HCT116 (cell line): ENCODE measurements around the gene LBR. TPM values are rescaled to one million over a fixed set of nuclear protein-coding genes. Genes with fewer than 3 reads are reported as not detected.

Experiments used
- ATAC-seq: fragments of 200-7000 bp; cut with Tn5 transposase; 2 replicates; pipeline ENCODE4 v1.9.1; 2020; ENCODE audit warnings: mild to moderate bottlenecking, moderate library complexity
- BruUV-seq: library from RNA; stranded (reverse); fragments of 400-500 nt; replicated peaks from 2 replicates; lab custom pipeline; 2021; lab: Mats Ljungman, UMichigan
- CTCF ChIA-PET: fragments of 300-600 bp; sonication (Branson Sonifier 250); formaldehyde crosslinking; loops from one replicate; lab custom pipeline; 2021; ENCODE audit warnings: antibody characterized with exemption; lab: Charles Lee
- POLR2A ChIA-PET: fragments of 300-600, 350-600 bp; sonication (Branson Sonifier 250); formaldehyde crosslinking; loops from one replicate; lab custom pipeline; 2021; ENCODE audit warnings: antibody characterized with exemption; lab: Charles Lee
- RAD21 ChIA-PET, 2 experiments: fragments of 300-600 bp; sonication (Branson Sonifier 250); formaldehyde crosslinking; loops; one replicate each; lab custom pipeline; 2023; ENCODE audit warnings: low total read pairs in 2 of 2; ENCODE audit not compliant: uncharacterized antibody in 2 of 2, unreplicated experiment in 2 of 2, low non-redundant PET in 1 of 2; lab: Charles Lee
- DNase-seq: peaks from one replicate; pipeline ENCODE4 v3.0.0-alpha.2; 2010; ENCODE audit warnings: low read depth, low spot score
- H2AFZ ChIP-seq: fragments of 200-600 bp; shearing (Covaris generic), sonication (generic); 2 replicates; pipeline ENCODE4 v1.6.1; 2017; ENCODE audit warnings: low read depth, mixed run types, mixed read lengths, antibody characterized with exemption, low read length; ENCODE audit not compliant: poor library complexity, severe bottlenecking
- H3K27ac ChIP-seq: 2 replicates; pipeline ENCODE4 v1.5.1; 2012; ENCODE audit warnings: low read depth, low read length
- H3K27me3 ChIP-seq: fragments of 200-600 bp; sonication (generic); 2 replicates; pipeline ENCODE4 v1.6.1; 2016; ENCODE audit warnings: mixed run types, low read length, mixed read lengths; ENCODE audit not compliant: insufficient read depth
- H3K36me3 ChIP-seq, 2 experiments: fragments of 200-500 bp in 1 of 2; fragments of 200-600 bp in 1 of 2; sonication (Bioruptor generic) in 1 of 2; sonication (generic) in 1 of 2; 2 replicates each; pipeline versions ENCODE4 v1.5.1 to v1.6.1; 2014 to 2016; ENCODE audit warnings: low read length in 2 of 2, inconsistent platforms in 1 of 2, mixed read lengths in 1 of 2, mixed run types in 1 of 2; ENCODE audit not compliant: insufficient read depth in 2 of 2, control insufficient read depth in 1 of 2
- H3K4me1 ChIP-seq, 2 experiments: fragments of 200-600 bp in 1 of 2; sonication (generic) in 1 of 2; 2 replicates each; pipeline versions ENCODE4 v1.5.1 to v1.6.1; 2012 to 2017; ENCODE audit warnings: low read length in 2 of 2, inconsistent platforms in 1 of 2, mild to moderate bottlenecking in 1 of 2, mixed read lengths in 1 of 2, mixed run types in 1 of 2, moderate library complexity in 1 of 2; ENCODE audit not compliant: insufficient read depth in 2 of 2, control insufficient read depth in 1 of 2
- H3K4me2 ChIP-seq: fragments of 200-600 bp; sonication (generic); 2 replicates; pipeline ENCODE4 v1.6.1; 2017; ENCODE audit warnings: mixed run types, low read length, mixed read lengths
- H3K4me3 ChIP-seq, 2 experiments: fragments of 200-600 bp in 1 of 2; sonication (generic) in 1 of 2; replicated peaks in 1 of 2; 2 replicates each; pipeline ENCODE4 v1.5.1; 2011 to 2016; ENCODE audit warnings: low read length in 2 of 2, control low read depth in 1 of 2, low read depth in 1 of 2, mild to moderate bottlenecking in 1 of 2, mixed read lengths in 1 of 2, mixed run types in 1 of 2
- H3K79me2 ChIP-seq: fragments of 200-600 bp; sonication (generic); 2 replicates; pipeline ENCODE4 v1.6.1; 2017; ENCODE audit warnings: mild to moderate bottlenecking, mixed run types, low read length, moderate library complexity, mixed read lengths; ENCODE audit not compliant: insufficient read depth
- H3K9ac ChIP-seq: fragments of 200-600 bp; sonication (generic); 2 replicates; pipeline ENCODE4 v1.6.1; 2016; ENCODE audit warnings: low read length, mixed read lengths
- H3K9me2 ChIP-seq: fragments of 200-600 bp; sonication (generic), shearing (Covaris generic); 2 replicates; pipeline ENCODE4 v1.6.1; 2017; ENCODE audit warnings: mixed run types, mild to moderate bottlenecking, moderate library complexity; ENCODE audit not compliant: insufficient read depth
- H3K9me3 ChIP-seq, 2 experiments: fragments of 200-500 bp in 1 of 2; fragments of 200-600 bp in 1 of 2; sonication (Bioruptor generic) in 1 of 2; sonication (generic) in 1 of 2; 2 replicates each; pipeline ENCODE4 v1.6.1; 2014 to 2017; ENCODE audit warnings: low read length in 2 of 2, mixed read lengths in 2 of 2, inconsistent platforms in 1 of 2, low read depth in 1 of 2, mild to moderate bottlenecking in 1 of 2, mixed run types in 1 of 2, moderate library complexity in 1 of 2; ENCODE audit not compliant: control insufficient read depth in 1 of 2, insufficient read depth in 1 of 2
- H4K20me1 ChIP-seq: fragments of 200-600 bp; sonication (generic), shearing (Covaris generic); 2 replicates; pipeline ENCODE4 v1.6.1; 2017; ENCODE audit warnings: mixed run types, mild to moderate bottlenecking, moderate library complexity; ENCODE audit not compliant: insufficient read depth
- ELF1 ChIP-seq: IDR thresholded peaks from 2 replicates; pipeline ENCODE4 v1.6.1; 2012; ENCODE audit warnings: low read depth, borderline replicate concordance
- EZH2 ChIP-seq: fragments of 200-600 bp; sonication (generic); IDR thresholded peaks from 2 replicates; pipeline ENCODE4 v1.6.1; 2017; ENCODE audit warnings: antibody characterized with exemption, mixed run types
- POLR2A ChIP-seq: IDR thresholded peaks from 2 replicates; pipeline ENCODE4 v1.7.0; 2011; ENCODE audit warnings: borderline replicate concordance; ENCODE audit not compliant: insufficient read depth, insufficient read length; ENCODE audit errors: extremely low read depth
- POLR2AphosphoS5 ChIP-seq: IDR thresholded peaks from 2 replicates; pipeline ENCODE4 v1.6.1; 2011; ENCODE audit warnings: mild to moderate bottlenecking, low read depth, low read length, moderate library complexity
- RAD21 ChIP-seq: IDR thresholded peaks from 2 replicates; pipeline ENCODE4 v1.6.1; 2012; ENCODE audit warnings: low read depth, mild to moderate bottlenecking
- SIN3A ChIP-seq: IDR thresholded peaks from 2 replicates; pipeline ENCODE4 v1.6.1; 2012; ENCODE audit warnings: low read depth
- SP1 ChIP-seq: IDR thresholded peaks from 2 replicates; pipeline ENCODE4 v1.6.1; 2012; ENCODE audit warnings: low read depth
- SRF ChIP-seq: IDR thresholded peaks from 2 replicates; pipeline ENCODE4 v1.6.1; 2012; ENCODE audit warnings: low read depth
- intact Hi-C: fragments of 100-400 bp; cut with micrococcal nuclease; formaldehyde crosslinking; loops from 2 replicates; pipeline ENCODE4 v1.10.0; 2022
- total RNA-seq: library from RNA; stranded (reverse); gene quantifications from one replicate; pipeline ENCODE4 v1.2.1, GENCODE V29; 2021; ENCODE audit not compliant: unreplicated experiment
- TF ChIP-seq, protein P1 (sequence below), 3 experiments: fragments of 200-600 bp in 1 of 3; sonication (generic) in 1 of 3; IDR thresholded peaks in 2 of 3; conservative IDR thresholded peaks in 1 of 3; 2 replicates each; pipeline ENCODE4 v1.5.1; 2012 to 2017; ENCODE audit warnings: low read depth in 2 of 3, low read length in 2 of 3, antibody characterized with exemption in 1 of 3, borderline replicate concordance in 1 of 3, control low read depth in 1 of 3, mild to moderate bottlenecking in 1 of 3, mixed read lengths in 1 of 3, mixed run types in 1 of 3, moderate library complexity in 1 of 3; ENCODE audit not compliant: insufficient read depth in 1 of 3
- TF ChIP-seq, protein P2 (sequence below): IDR thresholded peaks from 2 replicates; pipeline ENCODE4 v1.6.1; 2012

LBR gene
- total RNA-seq, 1 experiment from 2014 or later, result 97.4 TPM

DNA sequence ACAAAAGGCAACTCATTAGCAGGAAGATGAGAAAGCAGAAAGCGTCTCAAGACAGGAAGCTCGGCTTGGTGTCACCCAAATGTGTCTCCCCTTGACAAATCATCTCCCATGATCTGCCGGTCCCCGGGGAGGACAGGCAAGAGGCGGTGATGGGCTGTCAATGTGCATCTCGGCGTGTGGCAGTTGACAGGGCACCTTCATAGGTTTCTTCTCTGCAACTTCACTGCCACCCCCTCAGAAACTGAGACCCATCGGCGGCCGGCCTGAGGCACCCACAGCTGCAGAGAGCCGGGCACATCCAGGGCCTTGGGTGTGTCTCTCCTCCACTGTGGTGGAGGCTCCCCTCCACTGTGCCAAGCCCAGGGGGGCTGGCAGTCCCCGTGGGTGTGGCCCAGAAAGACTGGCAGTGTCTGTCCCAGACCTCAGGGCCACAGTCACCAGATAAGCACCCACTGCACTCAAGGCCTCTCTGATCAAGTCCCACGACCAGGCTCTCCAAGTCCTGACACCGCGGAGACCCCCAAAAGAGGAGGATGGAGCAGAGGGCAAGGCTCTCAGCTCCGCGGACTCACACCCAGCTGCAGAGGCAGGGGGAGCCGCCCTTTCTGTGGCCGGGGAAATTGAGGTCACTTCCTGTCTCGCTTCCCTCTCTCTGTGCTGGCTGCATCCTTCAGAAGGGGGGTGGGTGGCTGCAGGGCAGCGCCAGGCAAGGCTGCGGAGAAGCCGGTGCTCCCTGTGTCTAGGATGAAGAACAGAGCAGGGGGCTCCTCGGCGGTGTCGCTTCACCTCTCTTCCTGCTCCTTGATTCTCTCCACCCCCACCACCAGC lies 39.6 kb upstream of the LBR start:
- Histone ChIP-seq H4K20me1 (no peaks in the 10 kb centered on the region), H3K27me3 (no peaks in the 10 kb centered on the region), H3K4me3 (no peak overlapping the region), H2AFZ (no peak overlapping the region), H3K4me2 (no peak overlapping the region; the same call in 1 of the 2 replicates), H3K9me2 (no peaks in the 10 kb centered on the region), H3K36me3 (no peaks in the 10 kb centered on the region), H3K4me1 (peaks cover 8 to 22% of the 10 kb centered on the region in 2 experiments; a peak in 3 of 4 replicates), H3K79me2 (no peaks in the 10 kb centered on the region), H3K27ac (no peak overlapping the region), H3K9ac (no peak overlapping the region), H3K9me3 (no peaks in the 10 kb centered on the region)
- DNase-seq (no peak), ATAC-seq (no peak)
- POLR2A ChIA-PET, result no interaction called here
- CTCF ChIA-PET, result no interaction called here
- TF ChIP-seq POLR2A (no peak), SP1 (no peak), ELF1 (no peak), POLR2AphosphoS5 (no peak)
- RAD21 ChIA-PET, result no interaction called here
- intact Hi-C loops, result no loop called here
- BruUV-seq, result no TSS peak

DNA sequence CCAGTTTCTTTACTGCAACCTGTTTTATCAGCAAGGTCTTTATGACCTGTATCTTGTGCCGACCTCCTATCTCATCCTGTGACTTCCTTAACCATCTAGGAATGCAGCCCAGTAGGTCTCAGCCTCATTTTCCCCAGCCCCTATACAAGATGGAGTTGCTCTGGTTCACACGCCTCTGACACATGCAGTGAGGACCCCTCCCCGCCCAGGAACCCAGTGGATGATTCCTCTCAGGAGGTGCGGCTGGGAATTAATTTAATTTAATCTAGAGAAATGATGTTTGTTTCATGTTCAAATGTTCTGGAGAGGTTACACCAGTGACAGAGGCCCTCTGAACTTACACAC lies 39.0 kb upstream of the LBR start:
- ATAC-seq (no peak), DNase-seq (no peak)
- H3K9me2 ChIP-seq, result no peaks in the 10 kb centered on the region
- RAD21 ChIA-PET, result no interaction called here
- no TSS peak for BruUV-seq
- no peak overlapping the region for H3K9ac ChIP-seq
- H3K4me1 ChIP-seq, result peaks cover 8 to 22% of the 10 kb centered on the region in 2 experiments; a peak in 3 of 4 replicates
- POLR2A ChIA-PET, result no interaction called here
- intact Hi-C loops, result no loop called here
- no peaks in the 10 kb centered on the region for H3K79me2 ChIP-seq
- no peak overlapping the region for H2AFZ ChIP-seq
- H3K36me3 ChIP-seq, result no peaks in the 10 kb centered on the region
- H3K9me3 ChIP-seq, result no peaks in the 10 kb centered on the region
- H3K4me3 ChIP-seq, result no peak overlapping the region
- no peak overlapping the region for H3K4me2 ChIP-seq
- H3K27ac ChIP-seq, result no peak overlapping the region
- H3K27me3 ChIP-seq, result no peaks in the 10 kb centered on the region
- H4K20me1 ChIP-seq, result no peaks in the 10 kb centered on the region
- CTCF ChIA-PET, result no interaction called here
- no peak for TF ChIP-seq POLR2A
- TF ChIP-seq RAD21, result no peak
- no peak for TF ChIP-seq SIN3A
- TF ChIP-seq, protein P1, sequence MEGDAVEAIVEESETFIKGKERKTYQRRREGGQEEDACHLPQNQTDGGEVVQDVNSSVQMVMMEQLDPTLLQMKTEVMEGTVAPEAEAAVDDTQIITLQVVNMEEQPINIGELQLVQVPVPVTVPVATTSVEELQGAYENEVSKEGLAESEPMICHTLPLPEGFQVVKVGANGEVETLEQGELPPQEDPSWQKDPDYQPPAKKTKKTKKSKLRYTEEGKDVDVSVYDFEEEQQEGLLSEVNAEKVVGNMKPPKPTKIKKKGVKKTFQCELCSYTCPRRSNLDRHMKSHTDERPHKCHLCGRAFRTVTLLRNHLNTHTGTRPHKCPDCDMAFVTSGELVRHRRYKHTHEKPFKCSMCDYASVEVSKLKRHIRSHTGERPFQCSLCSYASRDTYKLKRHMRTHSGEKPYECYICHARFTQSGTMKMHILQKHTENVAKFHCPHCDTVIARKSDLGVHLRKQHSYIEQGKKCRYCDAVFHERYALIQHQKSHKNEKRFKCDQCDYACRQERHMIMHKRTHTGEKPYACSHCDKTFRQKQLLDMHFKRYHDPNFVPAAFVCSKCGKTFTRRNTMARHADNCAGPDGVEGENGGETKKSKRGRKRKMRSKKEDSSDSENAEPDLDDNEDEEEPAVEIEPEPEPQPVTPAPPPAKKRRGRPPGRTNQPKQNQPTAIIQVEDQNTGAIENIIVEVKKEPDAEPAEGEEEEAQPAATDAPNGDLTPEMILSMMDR (IDR thresholded peaks at IDR 0.05 in 2 of 3, conservative IDR thresholded peaks at IDR 0.05 in 1 of 3; ENCODE audit: borderline replicate concordance in 1 of 3, insufficient read depth in 1 of 3, low read depth in 2 of 3, low read length in 2 of 3), result no peak
- TF ChIP-seq POLR2AphosphoS5, result no peak
- TF ChIP-seq, protein P2, sequence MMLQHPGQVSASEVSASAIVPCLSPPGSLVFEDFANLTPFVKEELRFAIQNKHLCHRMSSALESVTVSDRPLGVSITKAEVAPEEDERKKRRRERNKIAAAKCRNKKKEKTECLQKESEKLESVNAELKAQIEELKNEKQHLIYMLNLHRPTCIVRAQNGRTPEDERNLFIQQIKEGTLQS, result no peak
- TF ChIP-seq SRF, result no peak
- TF ChIP-seq SP1, result no peak
- no peak for TF ChIP-seq EZH2
